Mesenchymal stem cell (in vitro differentiated cells and primary cell): ENCODE measurements around the gene TOM1.

Experiments used
- DNase-seq: peaks from one replicate; pipeline ENCODE4 v3.0.0-alpha.2; 2013
- H2AFZ ChIP-seq: one replicate; pipeline ENCODE4 v1.6.1; 2013; ENCODE audit warnings: low read depth, mild to moderate bottlenecking, control low read depth, inconsistent platforms, low read length, moderate library complexity
- H2AK5ac ChIP-seq: 2 replicates; pipeline ENCODE4 v1.6.1; 2013; ENCODE audit warnings: low read length, moderate library complexity, mild to moderate bottlenecking, inconsistent platforms; ENCODE audit not compliant: severe bottlenecking
- H2BK120ac ChIP-seq: one replicate; pipeline ENCODE4 v1.6.1; 2013; ENCODE audit warnings: low read depth, mild to moderate bottlenecking, inconsistent platforms, low read length, moderate library complexity
- H2BK12ac ChIP-seq, 2 experiments: one replicate each; pipeline ENCODE4 v1.6.1; 2013; ENCODE audit warnings: inconsistent platforms in 2 of 2, low read length in 2 of 2, mild to moderate bottlenecking in 2 of 2, moderate library complexity in 2 of 2, control low read depth in 1 of 2
- H2BK15ac ChIP-seq: one replicate; pipeline ENCODE4 v1.6.1; 2013; ENCODE audit warnings: mild to moderate bottlenecking, low read depth, inconsistent platforms; ENCODE audit not compliant: poor library complexity, severe bottlenecking
- H2BK5ac ChIP-seq: 2 replicates; pipeline ENCODE4 v1.6.1; 2013; ENCODE audit warnings: low read depth, mild to moderate bottlenecking, low read length, control low read depth, inconsistent platforms; ENCODE audit not compliant: poor library complexity, severe bottlenecking
- H3K14ac ChIP-seq, 2 experiments: one replicate each; pipeline ENCODE4 v1.6.1; 2013; ENCODE audit warnings: inconsistent platforms in 2 of 2, low read length in 2 of 2, control low read depth in 1 of 2, mild to moderate bottlenecking in 1 of 2, moderate library complexity in 1 of 2
- H3K18ac ChIP-seq, 2 experiments: one replicate each; pipeline ENCODE4 v1.6.1; 2013; ENCODE audit warnings: inconsistent platforms in 2 of 2, low read length in 2 of 2, control low read depth in 1 of 2, low read depth in 1 of 2, mild to moderate bottlenecking in 1 of 2
- H3K23ac ChIP-seq, 2 experiments: one replicate each; pipeline ENCODE4 v1.6.1; 2013; ENCODE audit warnings: inconsistent platforms in 2 of 2, low read length in 2 of 2, mild to moderate bottlenecking in 2 of 2, moderate library complexity in 2 of 2, control low read depth in 1 of 2
- H3K27ac ChIP-seq: 2 replicates; pipeline ENCODE4 v1.5.1; 2013; ENCODE audit warnings: mild to moderate bottlenecking, moderate library complexity, low read length, control low read depth, inconsistent platforms; ENCODE audit not compliant: poor library complexity, severe bottlenecking
- H3K27me3 ChIP-seq, 2 experiments: 2 replicates each; pipeline versions ENCODE4 v1.6.1 to v1.7.0; 2013; ENCODE audit warnings: low read length in 2 of 2, mild to moderate bottlenecking in 2 of 2, moderate library complexity in 2 of 2, control low read depth in 1 of 2, inconsistent platforms in 1 of 2; ENCODE audit not compliant: control insufficient read depth in 1 of 2, insufficient read depth in 1 of 2
- H3K36me3 ChIP-seq, 2 experiments: 2 replicates each; pipeline versions ENCODE4 v1.6.1 to v1.7.0; 2013; ENCODE audit warnings: low read length in 2 of 2, control low read depth in 1 of 2, inconsistent platforms in 1 of 2, low read depth in 1 of 2, mild to moderate bottlenecking in 1 of 2; ENCODE audit not compliant: insufficient read depth in 2 of 2, control insufficient read depth in 1 of 2
- H3K4ac ChIP-seq, 2 experiments: one replicate each; pipeline ENCODE4 v1.6.1; 2013; ENCODE audit warnings: inconsistent platforms in 2 of 2, low read length in 2 of 2, mild to moderate bottlenecking in 2 of 2, moderate library complexity in 2 of 2, control low read depth in 1 of 2, low read depth in 1 of 2
- H3K4me1 ChIP-seq: 2 replicates; pipeline ENCODE4 v1.6.1; 2013; ENCODE audit warnings: low read depth, low read length, control low read depth; ENCODE audit not compliant: control insufficient read depth, insufficient read depth
- H3K4me2 ChIP-seq: 2 replicates; pipeline ENCODE4 v1.6.1; 2013; ENCODE audit warnings: low read length, mild to moderate bottlenecking, inconsistent platforms; ENCODE audit not compliant: poor library complexity, severe bottlenecking
- H3K4me3 ChIP-seq, 2 experiments: 2 replicates each; pipeline versions ENCODE4 v1.5.1 to v1.7.0; 2013; ENCODE audit warnings: low read length in 2 of 2, mild to moderate bottlenecking in 2 of 2, control low read depth in 1 of 2, low read depth in 1 of 2; ENCODE audit not compliant: insufficient read depth in 1 of 2
- H3K79me1 ChIP-seq: replicated peaks from 2 replicates; pipeline ENCODE4 v1.6.1; 2013; ENCODE audit warnings: mild to moderate bottlenecking, control low read depth, low read length, inconsistent platforms; ENCODE audit not compliant: poor library complexity, severe bottlenecking
- H3K9ac ChIP-seq: 2 replicates; pipeline ENCODE4 v1.7.0; 2013; ENCODE audit warnings: mild to moderate bottlenecking, low read length, moderate library complexity
- H3K9me3 ChIP-seq: 2 replicates; pipeline ENCODE4 v1.7.0; 2013; ENCODE audit warnings: mild to moderate bottlenecking, low read length; ENCODE audit not compliant: control insufficient read depth
- H4K8ac ChIP-seq: one replicate; pipeline ENCODE4 v1.6.1; 2013; ENCODE audit warnings: inconsistent platforms, mild to moderate bottlenecking, low read length, moderate library complexity
- H4K91ac ChIP-seq: one replicate; pipeline ENCODE4 v1.6.1; 2013; ENCODE audit warnings: mild to moderate bottlenecking, low read length, inconsistent platforms
- WGBS: methylation state at CpG from one replicate; pipeline ENCODE4 v1.1.7; 2013; ENCODE audit warnings: mixed read lengths; 5-methylcytosine and 5-hydroxymethylcytosine counted together

The TOM1 gene

GRCh38 chr22:35301372-35301874 lies 1.7 kb downstream of the TOM1 start:
- no peaks in the 10 kb centered on the region for H3K9me3 ChIP-seq
- H2BK15ac ChIP-seq, result no peak overlapping the region
- peaks cover 10% of the 10 kb centered on the region for H3K4me1 ChIP-seq
- H3K4me3 ChIP-seq, result peak overlapping the region in 1 of 2 experiments; percentile 94
- no peak overlapping the region for H2BK5ac ChIP-seq
- peak; percentile 99 for DNase-seq
- peaks cover 25% of the 10 kb centered on the region for H3K79me1 ChIP-seq
- H3K4me2 ChIP-seq, result peak overlapping the region; percentile 26
- peak overlapping the region; percentile 87 for H4K8ac ChIP-seq
- no peak overlapping the region for H2BK12ac ChIP-seq
- 46% methylated on average over 17 of the region's 17 CpGs for WGBS
- no peak overlapping the region for H2BK120ac ChIP-seq
- no peak overlapping the region for H2AFZ ChIP-seq
- no peak overlapping the region for H3K23ac ChIP-seq
- peak overlapping the region; percentile 99 for H3K9ac ChIP-seq
- no peak overlapping the region for H4K91ac ChIP-seq
- no peak overlapping the region for H3K4ac ChIP-seq
- no peak overlapping the region for H3K14ac ChIP-seq
- H3K27me3 ChIP-seq, result no peaks in the 10 kb centered on the region
- H3K27ac ChIP-seq, result peak overlapping the region; percentile 24
- peaks cover 4 to 28% of the 10 kb centered on the region in 2 experiments for H3K36me3 ChIP-seq
- no peak overlapping the region for H3K18ac ChIP-seq
- no peak overlapping the region for H2AK5ac ChIP-seq

GRCh38 chr22:35303029-35303624 lies 3.4 kb downstream of the TOM1 start:
- 97% methylated on average over 4 of the region's 5 CpGs for WGBS
- peaks cover 13% of the 10 kb centered on the region for H3K4me1 ChIP-seq
- no peak overlapping the region for H3K23ac ChIP-seq
- peaks cover 0 to 28% of the 10 kb centered on the region in 2 experiments for H3K36me3 ChIP-seq
- no peak overlapping the region for H2AFZ ChIP-seq
- no peak overlapping the region for H3K9ac ChIP-seq
- H3K27me3 ChIP-seq, result no peaks in the 10 kb centered on the region
- H2AK5ac ChIP-seq, result no peak overlapping the region
- H4K8ac ChIP-seq, result no peak overlapping the region
- no peak overlapping the region for H2BK120ac ChIP-seq
- H3K4me3 ChIP-seq, result no peak overlapping the region
- H3K27ac ChIP-seq, result no peak overlapping the region
- no peak for DNase-seq
- H3K4ac ChIP-seq, result no peak overlapping the region
- H4K91ac ChIP-seq, result no peak overlapping the region
- no peak overlapping the region for H3K4me2 ChIP-seq
- no peaks in the 10 kb centered on the region for H3K9me3 ChIP-seq
- H2BK15ac ChIP-seq, result no peak overlapping the region
- peaks cover 38% of the 10 kb centered on the region for H3K79me1 ChIP-seq
- no peak overlapping the region for H2BK12ac ChIP-seq
- H3K14ac ChIP-seq, result no peak overlapping the region
- no peak overlapping the region for H2BK5ac ChIP-seq
- no peak overlapping the region for H3K18ac ChIP-seq

DNA sequence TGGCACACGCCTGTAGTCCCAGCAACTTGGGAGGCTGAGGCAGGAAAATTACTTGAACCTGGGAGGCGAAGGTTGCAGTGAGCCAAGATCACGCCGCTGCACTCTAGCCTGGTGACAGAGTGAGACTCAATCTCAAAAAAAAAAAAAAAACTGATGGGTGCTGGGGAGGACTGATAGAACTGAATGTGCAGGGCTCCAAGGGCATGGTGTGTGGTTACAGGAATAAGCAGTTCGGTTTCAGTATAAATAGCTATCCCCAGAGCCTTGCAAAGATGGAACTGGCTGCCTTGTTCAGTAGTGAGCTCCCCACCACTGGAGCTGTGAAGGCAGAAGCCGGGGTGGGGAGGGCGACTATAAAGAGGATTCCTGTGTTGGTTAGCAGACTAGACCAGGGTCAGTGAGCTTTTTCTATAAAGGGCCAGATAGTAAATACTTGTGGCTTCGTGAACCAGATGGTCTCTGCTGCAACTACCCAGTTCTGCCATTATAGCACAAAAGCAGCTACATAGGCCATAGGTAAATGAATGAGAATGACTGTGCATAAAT lies 5.9 kb downstream of the TOM1 start:
- no peak overlapping the region for H2BK5ac ChIP-seq
- H4K91ac ChIP-seq, result no peak overlapping the region
- H3K4me3 ChIP-seq, result no peak overlapping the region
- no peaks in the 10 kb centered on the region for H3K9me3 ChIP-seq
- peaks cover 52% of the 10 kb centered on the region for H3K79me1 ChIP-seq
- H3K4me1 ChIP-seq, result peaks cover 10% of the 10 kb centered on the region
- no peak overlapping the region for H3K9ac ChIP-seq
- H3K14ac ChIP-seq, result no peak overlapping the region
- H4K8ac ChIP-seq, result no peak overlapping the region
- no peak overlapping the region for H3K18ac ChIP-seq
- peak; percentile 27 for DNase-seq
- H3K27me3 ChIP-seq, result no peaks in the 10 kb centered on the region
- no peak overlapping the region for H2BK120ac ChIP-seq
- 85% methylated on average over 8 of the region's 8 CpGs for WGBS
- no peak overlapping the region for H3K4ac ChIP-seq
- H2BK15ac ChIP-seq, result no peak overlapping the region
- no peak overlapping the region for H3K23ac ChIP-seq
- peaks cover 4 to 35% of the 10 kb centered on the region in 2 experiments for H3K36me3 ChIP-seq
- no peak overlapping the region for H2AFZ ChIP-seq
- no peak overlapping the region for H2AK5ac ChIP-seq
- no peak overlapping the region for H2BK12ac ChIP-seq
- no peak overlapping the region for H3K27ac ChIP-seq
- no peak overlapping the region for H3K4me2 ChIP-seq

GRCh38 chr22:35306350-35306967 lies 6.8 kb downstream of the TOM1 start:
- H2BK120ac ChIP-seq, result no peak overlapping the region
- WGBS, result 44% methylated on average over 4 of the region's 4 CpGs
- H3K4me2 ChIP-seq, result no peak overlapping the region
- H3K4ac ChIP-seq, result peak overlapping the region in 1 of 2 experiments; percentile 54
- peak; percentile 44 for DNase-seq
- no peaks in the 10 kb centered on the region for H3K27me3 ChIP-seq
- H2AK5ac ChIP-seq, result peak overlapping the region; percentile 67
- peak overlapping the region; percentile 24 for H4K8ac ChIP-seq
- H3K27ac ChIP-seq, result no peak overlapping the region
- no peak overlapping the region for H3K4me3 ChIP-seq
- H3K9me3 ChIP-seq, result no peaks in the 10 kb centered on the region
- no peak overlapping the region for H4K91ac ChIP-seq
- no peak overlapping the region for H3K23ac ChIP-seq
- H3K79me1 ChIP-seq, result peaks cover 51% of the 10 kb centered on the region
- H3K14ac ChIP-seq, result no peak overlapping the region
- H3K36me3 ChIP-seq, result peaks cover 4 to 40% of the 10 kb centered on the region in 2 experiments
- H2BK5ac ChIP-seq, result no peak overlapping the region
- peaks cover 14% of the 10 kb centered on the region for H3K4me1 ChIP-seq
- H2AFZ ChIP-seq, result no peak overlapping the region
- peak overlapping the region in 1 of 2 experiments; percentile 23 for H2BK12ac ChIP-seq
- no peak overlapping the region for H3K18ac ChIP-seq
- no peak overlapping the region for H2BK15ac ChIP-seq
- no peak overlapping the region for H3K9ac ChIP-seq
